ENCODE results near the gene RGS2. TPM values are rescaled to one million over a fixed set of nuclear protein-coding genes. Genes with fewer than 3 reads are reported as not detected.

The RGS2 gene
- polyA plus RNA-seq, 1 of the 3 experiments (the other 2 are of a cell fraction), result 47.1 TPM

- DNase-seq, result no peak
- no peak overlapping the region for H3K27ac ChIP-seq (ENCODE audit: low read depth in 2 of 2, low read length in 1 of 2)
- no peaks in the 10 kb centered on the region for H4K20me1 ChIP-seq (ENCODE audit: insufficient read depth)
- H3K36me3 ChIP-seq (replicated peaks in 1 of 2; ENCODE audit: control insufficient read depth in 1 of 2, insufficient read depth in 2 of 2, low read length in 1 of 2), result no peaks in the 10 kb centered on the region
- no peaks in the 10 kb centered on the region for H3K9me2 ChIP-seq
- no peaks in the 10 kb centered on the region for H3F3A ChIP-seq (replicated peaks; ENCODE audit: insufficient read depth)
- H3K27me3 ChIP-seq (ENCODE audit: insufficient read depth), result no peaks in the 10 kb centered on the region
- ChIA-PET POLR2A (no interaction called here), CTCF (no interaction called here)
- H3K4me3 ChIP-seq (ENCODE audit: low read depth in 2 of 2, low read length in 1 of 2), result no peak overlapping the region
- no peaks in the 10 kb centered on the region for H3K9me3 ChIP-seq
- H3K4me2 ChIP-seq, result no peak overlapping the region
- 91% methylated on average over 1 of the region's 1 CpG for WGBS (ENCODE audit: low lambda C conversion rate)
- no peaks in the 10 kb centered on the region for H3K79me2 ChIP-seq (ENCODE audit: insufficient read depth)
- H3K9ac ChIP-seq, result no peak overlapping the region
- no peaks in the 10 kb centered on the region for H3K4me1 ChIP-seq (ENCODE audit: control insufficient read depth in 1 of 2, insufficient read depth in 2 of 2, low read depth in 1 of 2, low read length in 1 of 2)
- no peak for TF ChIP-seq RAD21 (IDR thresholded peaks at IDR 0.05; ENCODE audit: low read length)
- TF ChIP-seq FOXM1 (IDR thresholded peaks at IDR 0.05; ENCODE audit: low read depth), result no peak
- no peak for TF ChIP-seq TAF1 (IDR thresholded peaks at IDR 0.05; ENCODE audit: borderline replicate concordance, low read depth, low read length)
- no peak for TF ChIP-seq MAX (IDR thresholded peaks at IDR 0.05; ENCODE audit: low read depth)
- TF ChIP-seq USF1 (IDR thresholded peaks at IDR 0.05; ENCODE audit: borderline replicate concordance, low read depth), result no peak
- TF ChIP-seq RCOR1 (IDR thresholded peaks at IDR 0.05; ENCODE audit: low read length), result no peak
- TF ChIP-seq CTCF (IDR thresholded peaks at IDR 0.05), result no peak
- TF ChIP-seq FOSL2 (IDR thresholded peaks at IDR 0.05; ENCODE audit: borderline replicate concordance, low read depth), result no peak
- TF ChIP-seq RXRA (IDR thresholded peaks at IDR 0.05; ENCODE audit: borderline replicate concordance, low read depth), result no peak
- no peak for TF ChIP-seq SMC3 (IDR thresholded peaks at IDR 0.05; ENCODE audit: low read depth, low read length)
- no peak for TF ChIP-seq JUND (IDR thresholded peaks at IDR 0.05)
- TF ChIP-seq IRF3 (IDR thresholded peaks at IDR 0.05; ENCODE audit: low read depth, low read length), result no peak
- no peak for TF ChIP-seq TCF12 (IDR thresholded peaks at IDR 0.05)
- TF ChIP-seq EZH2phosphoT487 (IDR thresholded peaks at IDR 0.05; ENCODE audit: borderline replicate concordance, low read depth), result no peak
- TF ChIP-seq MEF2A (IDR thresholded peaks at IDR 0.05; ENCODE audit: borderline replicate concordance, low read depth), result no peak
- no peak for TF ChIP-seq SIN3A (IDR thresholded peaks at IDR 0.05; ENCODE audit: borderline replicate concordance, low read depth, low read length)
- TF ChIP-seq USF2 (IDR thresholded peaks at IDR 0.05; ENCODE audit: borderline replicate concordance, low read depth, low read length), result no peak
- TF ChIP-seq EP300 (IDR thresholded peaks at IDR 0.05; ENCODE audit: borderline replicate concordance in 1 of 2, low read depth in 1 of 2, low read length in 1 of 2), result no peak
- H2AFZ ChIP-seq (ENCODE audit: low read depth), result no peak overlapping the region
Measured at GRCh38 chr1:192858456-192858855, 49.6 kb downstream of the RGS2 start.
